PFSK-1 (cell line): Measurements from ENCODE around the gene TLE2.

ENCODE experiments used
- FOXP2 ChIP-seq: optimal IDR thresholded peaks from 2 replicates; pipeline ENCODE3; 2011; ENCODE audit warnings: borderline replicate concordance, control low read depth, inconsistent platforms; ENCODE audit not compliant: insufficient read depth; ENCODE audit errors: extremely low read length, extremely low read depth
- POLR2AphosphoS5 ChIP-seq: IDR thresholded peaks from 2 replicates; pipeline ENCODE4 v1.6.1; 2012; ENCODE audit warnings: low read depth, mild to moderate bottlenecking, control low read depth, low read length, moderate library complexity
- REST ChIP-seq, 2 experiments: IDR thresholded peaks; 2 replicates each; pipeline versions ENCODE4 v1.6.1 to v1.8.0; 2011 to 2012; ENCODE audit warnings: low read depth in 2 of 2, low read length in 2 of 2, control low read depth in 1 of 2, inconsistent platforms in 1 of 2, mild to moderate bottlenecking in 1 of 2, moderate library complexity in 1 of 2; ENCODE audit not compliant: insufficient read depth in 1 of 2
- SIN3A ChIP-seq: IDR thresholded peaks from 2 replicates; pipeline ENCODE4 v1.6.1; 2012; ENCODE audit warnings: mild to moderate bottlenecking, low read length, moderate library complexity, borderline replicate concordance; ENCODE audit not compliant: insufficient read depth
- TAF1 ChIP-seq: IDR thresholded peaks from 2 replicates; pipeline ENCODE4 v1.6.1; 2012; ENCODE audit warnings: low read length, control low read depth, borderline replicate concordance; ENCODE audit not compliant: insufficient read depth

The TLE2 gene

GRCh38 chr19:3053218-3053621, 24.1 kb upstream of the TLE2 start:
- TF ChIP-seq FOXP2 (no peak), SIN3A (no peak), POLR2AphosphoS5 (no peak), TAF1 (no peak), REST (IDR thresholded peaks at IDR 0.05; ENCODE audit: insufficient read depth in 1 of 2, low read depth in 2 of 2, low read length in 2 of 2) (no peak)

GRCh38 chr19:3049089-3049488, 20.0 kb upstream of the TLE2 start:
- TF ChIP-seq SIN3A (no peak), FOXP2 (no peak), TAF1 (no peak), REST (IDR thresholded peaks at IDR 0.05; ENCODE audit: insufficient read depth in 1 of 2, low read depth in 2 of 2, low read length in 2 of 2) (no peak), POLR2AphosphoS5 (no peak)

- TF ChIP-seq FOXP2, result no peak
- no peak for TF ChIP-seq REST (IDR thresholded peaks at IDR 0.05; ENCODE audit: insufficient read depth in 1 of 2, low read depth in 2 of 2, low read length in 2 of 2)
- no peak for TF ChIP-seq POLR2AphosphoS5
- TF ChIP-seq TAF1, result no peak
- TF ChIP-seq SIN3A, result no peak
Measured at GRCh38 chr19:3048190-3048533, 19.1 kb upstream of the TLE2 start.

GRCh38 chr19:3047496-3048189, 18.6 kb upstream of the TLE2 start:
- TF ChIP-seq SIN3A, result no peak
- no peak for TF ChIP-seq FOXP2
- TF ChIP-seq POLR2AphosphoS5, result no peak
- no peak for TF ChIP-seq TAF1
- TF ChIP-seq REST (IDR thresholded peaks at IDR 0.05; ENCODE audit: insufficient read depth in 1 of 2, low read depth in 2 of 2, low read length in 2 of 2), result no peak
